Activated CD4-positive, alpha-beta memory T cell treated with anti-CD3 and anti-CD28 coated beads for 36 hours (primary cell): ENCODE measurements around the gene HS3ST5. TPM values are rescaled to one million over a fixed set of nuclear protein-coding genes. Genes with fewer than 3 reads are reported as not detected.
"Not testable (repeated sequence)": the region's sequence is repeated elsewhere in the genome, so short reads cannot be mapped to it uniquely, and the experiment has no call there.

Experiments
- CTCF ChIA-PET: fragments of 350-600 bp; sonication (Branson Sonifier 250); formaldehyde crosslinking; loops from one replicate; lab custom pipeline; 2021; ENCODE audit warnings: antibody characterized with exemption, inconsistent platforms; lab: Charles Lee
- POLR2A ChIA-PET: fragments of 350-600 bp; sonication (Branson Sonifier 250); formaldehyde crosslinking; loops from one replicate; lab custom pipeline; 2021; ENCODE audit warnings: antibody characterized with exemption; lab: Charles Lee
- DNase-seq: peaks from one replicate; pipeline ENCODE4 v3.0.0-alpha.2; 2020
- H3K27ac Mint-ChIP-seq: one replicate; pipeline ENCODE4 v1.8.0; 2021; ENCODE audit warnings: mixed read lengths
- H3K27me3 Mint-ChIP-seq: one replicate; pipeline ENCODE4 v1.8.0; 2021; ENCODE audit warnings: mixed read lengths
- H3K36me3 Mint-ChIP-seq: one replicate; pipeline ENCODE4 v1.8.0; 2021; ENCODE audit warnings: mixed read lengths
- H3K4me1 Mint-ChIP-seq: one replicate; pipeline ENCODE4 v1.8.0; 2021; ENCODE audit warnings: low read depth, mixed read lengths
- H3K4me3 Mint-ChIP-seq: one replicate; pipeline ENCODE4 v1.8.0; 2021; ENCODE audit warnings: mild to moderate bottlenecking, mixed read lengths
- H3K9me3 Mint-ChIP-seq: one replicate; pipeline ENCODE4 v1.8.0; 2021; ENCODE audit warnings: mixed read lengths
- intact Hi-C: fragments of 100-400 bp; cut with micrococcal nuclease; formaldehyde crosslinking; loops from one replicate; pipeline ENCODE4 v1.15.1; 2023
- total RNA-seq, 2 experiments: library from RNA; stranded (reverse); gene quantifications; one replicate each; pipeline ENCODE4 v1.2.3, GENCODE V29; 2021

HS3ST5 gene
- total RNA-seq, 2 experiments from 2014 or later = not detected

DNA sequence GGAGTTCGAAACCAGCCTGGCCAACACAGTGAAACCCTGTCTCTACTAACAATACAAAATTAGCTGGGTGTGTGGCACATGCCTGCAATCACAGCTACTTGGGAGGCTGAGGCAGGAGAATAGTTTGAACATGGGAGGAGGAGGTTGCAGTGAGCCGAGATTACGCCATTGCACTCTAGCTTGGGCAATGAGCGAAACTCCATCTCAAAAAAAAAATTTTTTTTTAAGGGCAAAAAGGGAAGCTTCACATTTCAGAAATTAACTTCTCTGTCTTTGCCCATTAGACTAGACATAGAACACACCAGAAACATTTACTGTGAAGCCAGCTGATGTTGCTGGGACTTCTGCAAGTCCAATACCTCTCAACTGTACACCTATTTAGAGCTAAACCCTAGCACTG lies 281.1 kb downstream of the HS3ST5 start:
- ChIA-PET POLR2A (no interaction called here), CTCF (interaction anchor here (1.3 to 1.8 kb wide), 2 partner anchors 46 to 67 kb away, joined by 3 to 5 read pairs; no protein-coding TSS in a partner anchor)
- Mint-ChIP-seq H3K36me3 (no peaks in the 10 kb centered on the region), H3K9me3 (no peaks in the 10 kb centered on the region), H3K27me3 (peaks cover 3% of the 10 kb centered on the region), H3K27ac (no peak overlapping the region), H3K4me3 (no peak overlapping the region), H3K4me1 (no peaks in the 10 kb centered on the region)
- intact Hi-C loops = no loop called here
- DNase-seq = no peak

DNA sequence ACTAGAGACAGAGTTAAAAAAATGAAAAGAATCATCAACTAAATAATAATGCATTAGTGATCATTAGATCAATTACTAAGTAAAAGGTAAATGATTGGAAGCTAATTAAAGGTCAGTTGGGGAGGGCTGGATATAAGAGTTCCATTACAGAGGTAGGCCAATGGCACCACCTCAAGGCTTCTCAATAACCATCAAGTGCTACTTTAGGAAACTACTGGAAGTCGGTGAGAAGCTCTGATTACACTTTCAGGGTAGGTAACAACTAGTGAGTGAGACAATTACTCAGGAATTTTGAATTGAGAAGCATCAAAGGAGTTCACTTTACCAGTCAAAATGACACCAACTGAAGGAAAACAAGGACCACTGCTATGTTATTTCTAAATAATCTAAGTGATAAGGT lies 281.7 kb downstream of the HS3ST5 start:
- peaks cover 3% of the 10 kb centered on the region for H3K27me3 Mint-ChIP-seq
- ChIA-PET POLR2A (no interaction called here), CTCF (interaction anchor here (1.3 to 1.8 kb wide), 2 partner anchors 47 to 66 kb away, joined by 3 to 5 read pairs; no protein-coding TSS in a partner anchor)
- no peaks in the 10 kb centered on the region for H3K9me3 Mint-ChIP-seq
- no peak for DNase-seq
- H3K4me3 Mint-ChIP-seq = no peak overlapping the region
- H3K27ac Mint-ChIP-seq = no peak overlapping the region
- no peaks in the 10 kb centered on the region for H3K4me1 Mint-ChIP-seq
- H3K36me3 Mint-ChIP-seq = no peaks in the 10 kb centered on the region
- intact Hi-C loops = no loop called here

DNA sequence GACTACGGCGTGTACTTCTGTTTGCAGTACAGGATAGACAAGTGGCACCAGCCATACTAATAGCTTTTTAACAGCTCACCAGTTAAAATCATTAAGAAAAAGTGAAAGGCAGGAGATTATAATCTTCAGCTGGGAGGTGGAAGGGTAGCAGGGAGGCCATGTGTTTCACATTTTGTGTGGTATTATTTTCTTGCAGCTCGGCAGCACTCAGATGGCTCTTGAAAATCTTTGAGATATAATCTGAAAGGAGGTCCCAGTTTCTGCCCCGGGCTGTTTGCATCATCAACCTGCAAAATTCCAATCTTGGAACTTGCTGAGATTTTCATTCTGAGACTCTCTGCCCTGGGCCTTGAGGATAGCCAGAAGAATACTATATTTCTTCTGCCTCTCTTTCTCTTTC lies 284.4 kb downstream of the HS3ST5 start:
- Mint-ChIP-seq H3K27ac (no peak overlapping the region), H3K4me3 (no peak overlapping the region), H3K4me1 (no peaks in the 10 kb centered on the region), H3K9me3 (no peaks in the 10 kb centered on the region), H3K36me3 (no peaks in the 10 kb centered on the region), H3K27me3 (no peaks in the 10 kb centered on the region)
- ChIA-PET POLR2A (no interaction called here), CTCF (no interaction called here)
- no peak for DNase-seq
- intact Hi-C loops = no loop called here

DNA sequence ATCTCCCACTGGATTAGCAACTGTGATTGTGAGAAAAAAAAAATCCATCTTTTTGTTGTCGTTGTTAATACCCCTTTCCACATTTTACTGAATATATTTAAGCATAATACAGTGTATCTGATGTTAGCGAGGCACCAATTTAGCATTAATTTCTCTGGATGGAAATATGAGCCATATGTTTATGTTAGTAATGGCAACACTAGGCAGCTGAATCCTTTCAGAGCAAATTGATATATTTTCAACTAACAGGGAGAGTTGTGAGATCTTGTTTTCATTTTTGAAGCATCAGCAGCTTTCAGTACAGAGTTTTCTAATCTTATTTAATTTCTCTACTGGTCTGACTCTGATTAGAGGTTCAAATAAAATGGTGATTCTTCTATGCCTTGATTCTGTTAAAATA lies 287.1 kb downstream of the HS3ST5 start:
- no peak for DNase-seq
- H3K36me3 Mint-ChIP-seq = no peaks in the 10 kb centered on the region
- intact Hi-C loops = no loop called here
- ChIA-PET POLR2A (no interaction called here), CTCF (no interaction called here)
- H3K4me3 Mint-ChIP-seq = no peak overlapping the region
- no peaks in the 10 kb centered on the region for H3K9me3 Mint-ChIP-seq
- H3K4me1 Mint-ChIP-seq = no peaks in the 10 kb centered on the region
- no peaks in the 10 kb centered on the region for H3K27me3 Mint-ChIP-seq
- no peak overlapping the region for H3K27ac Mint-ChIP-seq

DNA sequence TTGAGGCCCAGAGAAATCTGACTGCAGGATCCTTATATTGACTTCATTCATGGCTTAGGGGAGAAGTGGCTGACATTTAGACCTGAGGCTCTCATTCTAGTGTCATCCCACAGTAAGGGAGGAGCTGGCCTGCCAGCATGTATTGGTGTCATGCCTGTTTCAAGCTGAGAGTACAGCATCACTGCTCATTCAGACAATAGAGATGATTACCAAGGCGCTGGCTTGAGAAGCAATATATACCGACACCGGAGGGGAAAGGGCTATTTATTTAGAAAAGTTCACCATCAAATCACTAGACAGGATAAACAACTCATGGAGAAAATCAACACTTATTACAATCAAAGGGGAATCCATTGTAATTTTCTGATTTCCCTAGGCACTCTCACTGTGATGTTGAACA lies 287.5 kb downstream of the HS3ST5 start:
- Mint-ChIP-seq H3K9me3 (no peaks in the 10 kb centered on the region), H3K27ac (no peak overlapping the region), H3K4me1 (no peaks in the 10 kb centered on the region), H3K4me3 (no peak overlapping the region), H3K27me3 (no peaks in the 10 kb centered on the region), H3K36me3 (no peaks in the 10 kb centered on the region)
- no peak for DNase-seq
- intact Hi-C loops = no loop called here
- ChIA-PET CTCF (no interaction called here), POLR2A (no interaction called here)

DNA sequence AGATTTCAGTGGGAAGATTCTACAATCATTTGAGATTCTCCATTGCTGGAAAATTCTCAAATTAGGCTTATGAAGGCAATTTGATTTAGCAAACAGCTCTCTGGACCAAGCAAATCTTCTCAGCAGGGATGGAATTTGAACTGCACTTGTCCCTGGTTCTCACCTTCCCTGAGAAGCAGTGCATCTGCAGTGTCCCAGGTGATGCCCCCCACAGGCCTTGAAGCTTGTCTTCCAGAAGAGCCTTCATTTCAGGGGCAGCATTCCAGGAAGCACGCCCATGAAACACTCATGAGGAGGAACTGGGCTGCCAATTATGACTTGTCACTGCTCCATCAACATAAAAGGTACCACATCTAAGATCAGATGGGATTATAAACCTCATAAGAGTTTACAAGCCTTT lies 289.0 kb downstream of the HS3ST5 start:
- Mint-ChIP-seq H3K36me3 (no peaks in the 10 kb centered on the region), H3K27me3 (no peaks in the 10 kb centered on the region), H3K4me3 (no peak overlapping the region), H3K9me3 (no peaks in the 10 kb centered on the region), H3K4me1 (no peaks in the 10 kb centered on the region), H3K27ac (no peak overlapping the region)
- POLR2A ChIA-PET = no interaction called here
- CTCF ChIA-PET = no interaction called here
- no peak for DNase-seq
- intact Hi-C loops = no loop called here

DNA sequence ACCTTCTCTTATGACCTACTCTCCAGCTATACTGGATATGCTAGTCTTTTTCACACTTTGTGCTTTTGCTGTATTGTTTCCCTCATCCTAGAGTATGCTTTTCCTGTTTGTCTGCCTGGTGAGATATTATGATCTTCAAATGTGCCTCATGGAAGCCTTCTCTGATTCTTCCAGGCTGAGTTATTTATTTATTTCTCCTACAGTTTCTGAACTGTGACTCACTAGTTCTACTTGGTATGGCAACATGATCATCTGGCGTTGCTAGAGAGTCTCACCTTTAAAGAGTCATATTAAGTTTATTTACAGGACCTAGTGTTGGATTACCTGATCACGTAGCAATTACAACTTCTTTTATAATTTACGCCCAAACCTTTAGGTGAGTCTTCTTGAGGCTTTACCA lies 290.7 kb downstream of the HS3ST5 start:
- H3K27ac Mint-ChIP-seq = no peak overlapping the region
- H3K4me3 Mint-ChIP-seq = no peak overlapping the region
- no peaks in the 10 kb centered on the region for H3K9me3 Mint-ChIP-seq
- no peak for DNase-seq
- CTCF ChIA-PET = no interaction called here
- no peaks in the 10 kb centered on the region for H3K4me1 Mint-ChIP-seq
- intact Hi-C loops = no loop called here
- no peaks in the 10 kb centered on the region for H3K36me3 Mint-ChIP-seq
- POLR2A ChIA-PET = no interaction called here
- no peaks in the 10 kb centered on the region for H3K27me3 Mint-ChIP-seq

DNA sequence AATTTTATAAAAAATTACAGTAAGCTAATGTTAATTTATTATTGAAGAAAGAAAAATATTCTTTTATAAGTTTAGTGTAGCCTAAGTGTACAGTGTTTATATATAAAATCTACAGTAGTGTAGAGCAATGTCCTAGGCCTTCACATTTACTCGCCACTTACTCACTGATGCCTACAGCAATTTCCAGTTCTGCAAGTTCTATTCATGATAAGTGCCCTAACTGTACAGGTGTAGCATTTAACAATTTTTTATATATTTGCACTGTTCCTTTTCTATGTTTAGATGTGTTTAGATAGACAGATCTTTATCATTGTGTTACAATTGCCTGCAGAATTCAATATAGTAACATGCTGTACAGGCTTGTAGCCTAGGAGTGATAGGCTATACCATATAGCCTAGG lies 291.8 kb downstream of the HS3ST5 start:
- Mint-ChIP-seq H3K27me3 (no peaks in the 10 kb centered on the region), H3K4me3 (no peak overlapping the region), H3K4me1 (no peaks in the 10 kb centered on the region), H3K27ac (no peak overlapping the region), H3K9me3 (no peaks in the 10 kb centered on the region), H3K36me3 (no peaks in the 10 kb centered on the region)
- ChIA-PET POLR2A (no interaction called here), CTCF (interaction anchor here (0.6 kb wide), 1 partner anchor 54 kb away, joined by 3 read pairs; no protein-coding TSS in a partner anchor)
- no peak for DNase-seq
- intact Hi-C loops = no loop called here

DNA sequence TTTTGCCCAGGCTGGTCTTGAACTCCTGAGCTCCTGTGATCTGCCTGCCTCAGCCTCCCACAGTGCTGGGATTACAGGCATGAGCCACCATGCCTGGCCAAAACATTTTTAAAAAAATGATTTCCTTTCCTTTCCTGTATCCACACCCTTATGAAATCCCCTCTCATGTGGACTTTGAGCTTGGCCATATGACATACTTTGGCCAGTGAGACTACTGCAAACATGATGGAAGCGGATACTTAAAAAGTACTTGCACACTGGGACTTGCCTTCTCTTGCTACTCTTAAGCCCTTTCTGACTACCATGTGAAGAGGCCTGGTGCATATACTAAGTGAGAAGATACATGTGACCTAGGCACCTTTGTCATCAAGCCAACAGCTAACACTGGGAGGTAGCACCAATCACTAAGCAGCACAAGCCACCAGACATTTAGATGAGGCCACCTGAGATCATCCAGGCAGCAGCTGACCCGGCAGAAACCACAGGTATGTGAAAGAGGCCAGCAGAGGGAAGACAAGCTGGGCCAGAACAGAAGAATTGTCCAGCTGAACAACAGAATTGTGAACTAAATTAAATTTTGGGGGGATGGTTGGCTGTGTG lies 293.4 kb downstream of the HS3ST5 start:
- Mint-ChIP-seq H3K4me3 (no peak overlapping the region), H3K4me1 (no peaks in the 10 kb centered on the region), H3K9me3 (no peaks in the 10 kb centered on the region), H3K36me3 (no peaks in the 10 kb centered on the region), H3K27me3 (no peaks in the 10 kb centered on the region), H3K27ac (no peak overlapping the region)
- intact Hi-C loops = no loop called here
- DNase-seq = no peak
- POLR2A ChIA-PET = no interaction called here
- CTCF ChIA-PET = interaction anchor here (0.9 kb wide), 1 partner anchor 55 kb away, joined by 3 read pairs; no protein-coding TSS in a partner anchor

DNA sequence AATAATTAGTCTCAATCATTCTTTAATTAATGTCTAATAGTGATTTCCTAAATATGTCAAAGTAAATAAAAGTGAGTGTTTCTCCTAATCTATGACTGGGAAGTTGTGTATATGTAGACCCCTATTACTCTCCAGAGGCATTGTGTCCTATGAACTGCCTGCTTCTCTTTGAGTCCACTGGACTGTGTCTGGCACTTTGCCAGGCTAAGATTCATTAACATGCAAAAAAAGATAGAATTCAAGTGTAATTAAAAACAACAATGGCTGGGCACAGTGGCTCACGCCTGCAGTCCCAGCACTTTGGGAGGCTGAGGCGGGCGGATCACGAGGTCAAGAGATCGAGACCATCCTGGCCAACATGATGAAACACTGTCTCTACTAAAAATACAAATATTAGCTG lies 298.3 kb downstream of the HS3ST5 start:
- intact Hi-C loops, H3K4me3 Mint-ChIP-seq, H3K27ac Mint-ChIP-seq, H3K4me1 Mint-ChIP-seq, H3K36me3 Mint-ChIP-seq, POLR2A ChIA-PET, H3K27me3 Mint-ChIP-seq, CTCF ChIA-PET, H3K9me3 Mint-ChIP-seq, DNase-seq: not testable (repeated sequence)

DNA sequence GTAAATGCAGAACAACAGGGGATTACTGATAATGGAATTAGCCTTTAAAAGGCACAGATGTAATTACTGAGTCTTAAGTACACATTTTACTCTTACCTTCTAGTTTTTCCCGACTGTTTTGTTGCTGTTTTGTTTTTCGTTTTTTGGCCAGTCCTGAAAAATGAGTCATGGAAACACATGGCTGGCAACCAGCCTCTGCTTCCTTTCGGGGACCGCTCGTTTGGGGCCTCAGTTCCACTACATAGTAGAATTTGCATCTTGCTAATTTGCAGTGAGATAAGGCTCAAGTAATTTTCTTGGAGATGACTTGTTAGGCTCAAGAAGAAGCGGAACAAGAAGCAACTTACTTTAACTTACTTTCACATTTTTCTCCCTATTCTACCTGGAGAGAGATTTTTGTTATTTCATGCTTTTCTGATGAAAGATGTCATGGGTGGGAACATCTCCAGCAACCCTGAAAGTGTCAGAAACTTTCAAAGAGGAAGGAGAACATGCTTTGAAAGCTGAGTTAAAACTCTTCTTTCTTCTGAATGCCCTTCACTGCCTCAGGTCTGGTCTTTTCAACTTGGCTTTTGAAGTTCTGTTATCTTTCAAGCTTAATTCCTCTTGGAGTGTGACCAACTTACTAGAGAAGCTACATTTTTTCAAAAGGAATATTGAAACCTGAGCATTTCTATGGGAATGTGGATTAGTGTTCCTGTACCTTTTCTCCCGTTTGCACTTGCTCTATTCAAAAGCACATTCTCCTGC lies 300.4 kb downstream of the HS3ST5 start:
- no peak overlapping the region for H3K27ac Mint-ChIP-seq
- no peaks in the 10 kb centered on the region for H3K36me3 Mint-ChIP-seq
- intact Hi-C loops = no loop called here
- DNase-seq = no peak
- H3K4me3 Mint-ChIP-seq = no peak overlapping the region
- H3K4me1 Mint-ChIP-seq = peaks cover 2% of the 10 kb centered on the region
- ChIA-PET POLR2A (no interaction called here), CTCF (no interaction called here)
- H3K9me3 Mint-ChIP-seq = no peaks in the 10 kb centered on the region
- no peaks in the 10 kb centered on the region for H3K27me3 Mint-ChIP-seq

DNA sequence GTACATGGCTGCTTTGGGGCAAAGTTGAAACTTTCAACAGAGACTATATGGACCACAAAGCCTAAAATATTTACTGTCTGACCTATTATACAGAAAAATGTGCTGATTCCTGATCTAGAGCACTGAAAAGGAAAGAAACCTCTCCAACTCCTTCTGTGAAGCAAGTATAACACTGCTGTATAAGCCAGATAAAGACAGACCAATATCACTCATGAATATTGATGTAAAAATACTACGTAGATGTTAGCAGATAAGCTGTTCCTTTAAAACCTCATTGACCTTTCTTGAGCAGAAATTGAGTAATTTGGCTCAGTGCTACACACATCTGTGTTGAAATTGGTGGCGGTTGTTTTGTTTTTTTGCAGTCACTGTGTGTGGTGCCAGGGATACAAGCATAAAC lies 302.0 kb downstream of the HS3ST5 start:
- DNase-seq = no peak
- Mint-ChIP-seq H3K4me1 (peaks cover 2% of the 10 kb centered on the region), H3K27ac (no peak overlapping the region), H3K4me3 (no peak overlapping the region), H3K27me3 (peaks cover 1% of the 10 kb centered on the region), H3K36me3 (no peaks in the 10 kb centered on the region), H3K9me3 (no peaks in the 10 kb centered on the region)
- ChIA-PET POLR2A (no interaction called here), CTCF (no interaction called here)
- intact Hi-C loops = no loop called here

DNA sequence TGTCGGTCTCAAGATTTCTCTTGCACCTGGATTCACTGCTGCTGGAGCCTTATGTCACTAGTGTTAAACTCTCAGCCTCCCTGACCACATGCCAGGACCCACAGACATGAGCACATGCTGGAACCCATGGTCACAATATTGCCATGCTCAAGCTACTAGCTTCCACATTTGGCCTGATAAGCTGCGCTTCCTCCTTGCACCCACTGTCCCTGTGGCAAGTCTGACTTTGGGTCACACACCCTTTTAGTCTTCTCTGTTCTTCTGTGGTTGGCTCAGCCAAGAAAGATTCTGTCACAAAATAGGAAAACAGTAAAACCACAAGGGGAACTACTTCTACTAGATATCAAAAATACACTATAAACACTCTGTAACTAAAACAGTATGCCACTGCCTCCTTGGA lies 303.0 kb downstream of the HS3ST5 start:
- H3K9me3 Mint-ChIP-seq = no peaks in the 10 kb centered on the region
- intact Hi-C loops = no loop called here
- H3K36me3 Mint-ChIP-seq = no peaks in the 10 kb centered on the region
- ChIA-PET CTCF (no interaction called here), POLR2A (no interaction called here)
- DNase-seq = no peak
- H3K27ac Mint-ChIP-seq = no peak overlapping the region
- H3K4me1 Mint-ChIP-seq = peaks cover 2% of the 10 kb centered on the region
- no peak overlapping the region for H3K4me3 Mint-ChIP-seq
- peaks cover 5% of the 10 kb centered on the region for H3K27me3 Mint-ChIP-seq
